Ascending aorta (tissue), 2 donors: ENCODE data around the gene CLK3. TPM values are rescaled to one million over a fixed set of nuclear protein-coding genes. Genes with fewer than 3 reads are reported as not detected.

Experiments
- DNase-seq, 2 donors: peaks; one replicate each; pipeline ENCODE4 v3.0.0-alpha.2; 2019; ENCODE audit warnings: low spot score in 2 of 2
- H3K27ac ChIP-seq, 2 donors: fragments of 200-600 bp; sonication (generic); one replicate each; pipeline ENCODE4 v1.5.1; 2016 to 2017; ENCODE audit warnings: mild to moderate bottlenecking in 1 of 2
- H3K27me3 ChIP-seq: fragments of 200-600 bp; sonication (generic); one replicate; pipeline ENCODE4 v1.5.1; 2017
- H3K36me3 ChIP-seq, 2 donors: fragments of 200-600 bp; sonication (generic); one replicate each; pipeline ENCODE4 v1.5.1; 2016
- H3K4me1 ChIP-seq, 2 donors: fragments of 200-600 bp; sonication (generic); one replicate each; pipeline ENCODE4 v1.5.1; 2016 to 2017; ENCODE audit warnings: mild to moderate bottlenecking in 1 of 2
- H3K4me3 ChIP-seq, 2 donors: fragments of 200-600 bp; sonication (generic); one replicate each; pipeline ENCODE4 v1.5.1; 2016 to 2017; ENCODE audit warnings: mild to moderate bottlenecking in 1 of 2
- H3K9me3 ChIP-seq, 2 donors: fragments of 200-600 bp; sonication (generic); one replicate each; pipeline ENCODE4 v1.5.1; 2016
- intact Hi-C: fragments of 100-400 bp; cut with DNase I; formaldehyde crosslinking; loops from one replicate; pipeline ENCODE4 v1.15.1; 2023
- total RNA-seq: library from RNA; depleted of rRNA; stranded (reverse); fragments of >200 nt; gene quantifications from one replicate; pipeline ENCODE4 v1.1.0, GENCODE V29; 2016
- TF ChIP-seq, protein P1 (sequence below), 3 experiments: fragments of 200-600 bp in 2 of 3; fragments of 450-650 bp in 1 of 3; sonication (generic) in 2 of 3; IDR thresholded peaks; one replicate each; pipeline ENCODE4 v1.5.1; 2016 to 2019; ENCODE audit warnings: antibody characterized with exemption in 3 of 3, mild to moderate bottlenecking in 1 of 3, moderate library complexity in 1 of 3

Gene CLK3
- total RNA-seq, 1 donor from 2014 or later, result 154 TPM

DNA sequence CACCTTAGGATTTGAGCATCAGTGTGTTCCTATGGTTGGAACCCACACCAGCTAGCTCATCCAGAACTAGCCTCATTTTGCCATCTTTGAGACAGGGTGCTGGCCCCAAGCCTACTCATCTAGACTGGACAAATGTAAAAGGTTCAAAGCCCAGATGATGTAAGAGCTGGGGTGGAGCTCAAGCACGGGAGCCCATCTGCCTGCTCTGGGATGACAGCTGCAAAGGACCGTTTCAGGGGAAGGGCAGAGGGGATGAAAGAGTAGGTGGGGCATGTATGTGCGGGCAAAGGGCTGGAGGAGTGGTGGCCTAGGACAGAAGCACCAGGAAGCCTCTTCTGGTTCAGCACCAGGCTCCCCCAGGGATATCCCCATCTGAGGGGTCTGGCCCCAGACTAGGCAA is 15.8 kb downstream of the CLK3 start:
- no peaks in the 10 kb centered on the region for H3K4me1 ChIP-seq
- H3K4me3 ChIP-seq, result no peak overlapping the region
- intact Hi-C loops, result loop anchor here (5.0 kb wide), 1 partner anchor 259 kb away; no protein-coding TSS in a partner anchor
- TF ChIP-seq, protein P1, sequence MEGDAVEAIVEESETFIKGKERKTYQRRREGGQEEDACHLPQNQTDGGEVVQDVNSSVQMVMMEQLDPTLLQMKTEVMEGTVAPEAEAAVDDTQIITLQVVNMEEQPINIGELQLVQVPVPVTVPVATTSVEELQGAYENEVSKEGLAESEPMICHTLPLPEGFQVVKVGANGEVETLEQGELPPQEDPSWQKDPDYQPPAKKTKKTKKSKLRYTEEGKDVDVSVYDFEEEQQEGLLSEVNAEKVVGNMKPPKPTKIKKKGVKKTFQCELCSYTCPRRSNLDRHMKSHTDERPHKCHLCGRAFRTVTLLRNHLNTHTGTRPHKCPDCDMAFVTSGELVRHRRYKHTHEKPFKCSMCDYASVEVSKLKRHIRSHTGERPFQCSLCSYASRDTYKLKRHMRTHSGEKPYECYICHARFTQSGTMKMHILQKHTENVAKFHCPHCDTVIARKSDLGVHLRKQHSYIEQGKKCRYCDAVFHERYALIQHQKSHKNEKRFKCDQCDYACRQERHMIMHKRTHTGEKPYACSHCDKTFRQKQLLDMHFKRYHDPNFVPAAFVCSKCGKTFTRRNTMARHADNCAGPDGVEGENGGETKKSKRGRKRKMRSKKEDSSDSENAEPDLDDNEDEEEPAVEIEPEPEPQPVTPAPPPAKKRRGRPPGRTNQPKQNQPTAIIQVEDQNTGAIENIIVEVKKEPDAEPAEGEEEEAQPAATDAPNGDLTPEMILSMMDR (IDR thresholded peaks at IDR 0.05), result no peak
- no peak overlapping the region for H3K27ac ChIP-seq
- peaks cover 89 to 94% of the 10 kb centered on the region in 2 donors for H3K36me3 ChIP-seq
- H3K9me3 ChIP-seq, result no peaks in the 10 kb centered on the region
- no peaks in the 10 kb centered on the region for H3K27me3 ChIP-seq
- no peak for DNase-seq

DNA sequence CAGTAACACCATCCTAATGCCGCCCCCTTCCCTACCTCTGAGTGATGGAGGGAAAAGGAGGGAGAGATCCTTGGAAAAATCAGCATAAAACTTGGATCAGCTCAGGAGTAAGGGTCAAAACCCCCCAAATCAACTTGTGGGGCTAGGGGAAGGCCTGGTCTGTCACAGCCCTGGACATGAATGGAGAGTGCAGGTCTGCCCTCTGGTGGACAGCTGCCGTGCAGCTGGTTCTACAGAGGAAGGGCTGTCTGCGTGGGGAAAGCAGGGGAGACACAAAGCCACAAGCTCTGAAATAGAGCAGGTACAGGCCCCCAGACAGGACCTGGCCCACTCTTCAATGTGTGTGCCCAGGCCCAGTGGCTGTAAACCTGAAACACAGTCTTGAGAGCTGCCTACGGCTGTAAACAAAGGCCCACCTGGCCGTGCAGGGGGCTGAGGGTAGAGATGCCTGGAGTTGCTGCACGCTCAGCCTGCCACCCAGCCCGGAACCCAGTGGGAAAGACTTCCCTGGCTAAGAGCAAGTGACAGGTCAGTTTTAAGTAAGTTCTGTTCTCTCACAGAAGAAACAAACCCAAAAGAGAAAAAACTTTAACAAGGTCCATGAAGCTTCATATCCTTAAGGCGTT is 16.4 kb downstream of the CLK3 start:
- Histone ChIP-seq H3K9me3 (no peaks in the 10 kb centered on the region), H3K36me3 (peaks cover 89 to 94% of the 10 kb centered on the region in 2 donors), H3K27me3 (no peaks in the 10 kb centered on the region), H3K4me3 (no peak overlapping the region), H3K4me1 (no peaks in the 10 kb centered on the region), H3K27ac (no peak overlapping the region)
- TF ChIP-seq, protein P1 (IDR thresholded peaks at IDR 0.05), result peak; percentile 48 to 75 (median 75)
- no peak for DNase-seq
- intact Hi-C loops, result loop anchor here (5.0 kb wide), 1 partner anchor 260 kb away; no protein-coding TSS in a partner anchor

DNA sequence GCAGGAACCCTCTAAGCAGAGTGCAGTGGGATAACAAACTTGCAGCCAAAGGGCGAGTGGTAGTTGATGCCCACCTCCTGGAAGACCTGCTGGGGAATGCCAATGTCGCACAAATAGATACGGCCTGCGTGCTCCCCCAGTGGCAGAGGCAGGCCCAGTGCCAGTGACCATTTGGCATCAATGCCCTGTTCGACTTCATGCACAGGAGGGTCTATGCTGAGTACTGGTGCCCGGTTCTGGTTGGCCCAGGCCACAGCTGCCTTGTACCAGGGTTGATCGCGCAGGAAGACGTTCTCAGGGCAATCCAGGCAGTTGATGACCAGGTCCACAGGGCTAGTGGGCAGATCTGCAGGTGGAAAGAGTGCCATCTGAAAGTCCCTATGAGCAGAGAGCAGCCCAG is 17.0 kb downstream of the CLK3 start:
- no peaks in the 10 kb centered on the region for H3K27me3 ChIP-seq
- H3K27ac ChIP-seq, result no peak overlapping the region
- TF ChIP-seq, protein P1 (IDR thresholded peaks at IDR 0.05), result no peak
- no peak overlapping the region for H3K4me3 ChIP-seq
- intact Hi-C loops, result loop anchor here (5.0 kb wide), 1 partner anchor 260 kb away; no protein-coding TSS in a partner anchor
- no peaks in the 10 kb centered on the region for H3K9me3 ChIP-seq
- no peaks in the 10 kb centered on the region for H3K4me1 ChIP-seq
- peaks cover 89 to 93% of the 10 kb centered on the region in 2 donors for H3K36me3 ChIP-seq
- DNase-seq, result no peak

DNA sequence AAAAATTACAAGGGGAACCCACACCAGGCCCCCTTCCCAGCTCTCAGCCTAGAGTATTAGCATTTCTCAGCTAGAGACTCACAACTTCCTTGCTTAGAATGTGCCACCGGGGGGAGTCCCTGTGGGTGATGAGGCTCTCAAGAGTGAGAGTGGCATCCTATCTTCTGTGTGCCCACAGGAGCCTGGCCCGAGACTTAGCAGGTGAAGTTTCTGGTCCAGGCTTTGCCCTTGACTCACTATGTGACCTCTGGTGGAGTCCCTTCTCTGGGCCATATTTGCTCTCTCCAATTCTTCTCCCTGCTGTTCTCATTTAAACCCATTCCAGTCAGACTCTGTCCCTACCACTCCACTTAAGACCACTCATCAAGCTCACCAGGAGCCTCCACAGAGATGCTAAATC is 18.1 kb downstream of the CLK3 start:
- Histone ChIP-seq H3K4me1 (no peaks in the 10 kb centered on the region), H3K4me3 (no peak overlapping the region), H3K27me3 (no peaks in the 10 kb centered on the region), H3K36me3 (peaks cover 80 to 90% of the 10 kb centered on the region in 2 donors), H3K27ac (no peak overlapping the region), H3K9me3 (no peaks in the 10 kb centered on the region)
- DNase-seq, result no peak
- intact Hi-C loops, result loop anchor here (5.0 kb wide), 1 partner anchor 261 kb away; no protein-coding TSS in a partner anchor
- TF ChIP-seq, protein P1 (IDR thresholded peaks at IDR 0.05), result no peak

DNA sequence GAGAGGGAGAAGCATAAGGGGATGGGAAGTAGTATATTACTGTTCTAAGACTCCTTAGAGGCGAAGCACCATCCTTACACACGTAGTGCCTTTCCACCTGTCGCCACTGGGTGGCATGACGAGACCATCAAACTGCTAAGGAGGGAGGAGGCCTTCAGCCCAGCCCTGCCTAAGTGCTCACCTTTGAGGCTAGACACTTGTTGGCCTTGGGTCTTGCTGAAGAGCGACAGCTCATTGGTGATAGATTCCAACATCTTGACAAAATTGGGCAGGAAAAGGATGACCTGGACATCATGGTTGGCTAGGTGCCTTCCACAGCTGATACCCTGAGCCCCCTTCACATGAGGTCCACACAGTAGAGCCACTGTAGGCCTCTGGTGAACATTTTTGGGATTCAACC is 19.6 kb downstream of the CLK3 start:
- Histone ChIP-seq H3K27me3 (no peaks in the 10 kb centered on the region), H3K36me3 (peaks cover 77 to 88% of the 10 kb centered on the region in 2 donors), H3K9me3 (no peaks in the 10 kb centered on the region), H3K4me1 (no peaks in the 10 kb centered on the region), H3K27ac (no peak overlapping the region), H3K4me3 (no peak overlapping the region)
- DNase-seq, result no peak
- TF ChIP-seq, protein P1 (IDR thresholded peaks at IDR 0.05), result peak; percentile 76 to 83 (median 81)
- intact Hi-C loops, result loop anchor here (1.0 kb wide), 1 partner anchor 133 kb away; no protein-coding TSS in a partner anchor
